Progenitor cell of endocrine pancreas (in vitro differentiated cells): Measurements from ENCODE around the gene DYNC1H1. TPM values are rescaled to one million over a fixed set of nuclear protein-coding genes. Genes with fewer than 3 reads are reported as not detected.

Experiments
- DNase-seq: peaks from one replicate; pipeline ENCODE4 v3.0.0; 2021; ENCODE audit warnings: low spot score; ENCODE audit not compliant: unreplicated experiment
- H3K27ac Mint-ChIP-seq: 2 replicates; pipeline ENCODE4 v1.8.0; 2021; ENCODE audit warnings: mild to moderate bottlenecking, moderate library complexity, mixed read lengths
- H3K27me3 Mint-ChIP-seq: 2 replicates; pipeline ENCODE4 v1.8.0; 2021; ENCODE audit warnings: mixed read lengths
- H3K36me3 Mint-ChIP-seq: 2 replicates; pipeline ENCODE4 v1.8.0; 2022; ENCODE audit warnings: mixed read lengths; ENCODE audit not compliant: insufficient read depth
- H3K4me1 Mint-ChIP-seq: 2 replicates; pipeline ENCODE4 v1.8.0; 2021; ENCODE audit warnings: low read depth, mixed read lengths
- H3K4me3 Mint-ChIP-seq: 2 replicates; pipeline ENCODE4 v1.8.0; 2021; ENCODE audit warnings: low read depth, mild to moderate bottlenecking, moderate library complexity, mixed read lengths
- H3K9me3 Mint-ChIP-seq: 2 replicates; pipeline ENCODE4 v1.8.0; 2021; ENCODE audit warnings: low read depth, mixed read lengths
- CTCF ChIP-seq: fragments of 200-600 bp; sonication (generic); IDR thresholded peaks from one replicate; pipeline ENCODE4 v1.5.0; 2021; ENCODE audit warnings: antibody characterized with exemption, mild to moderate bottlenecking; ENCODE audit not compliant: unreplicated experiment
- total RNA-seq: library from RNA; stranded (reverse); gene quantifications from 2 replicates; pipeline ENCODE4 v1.2.1, GENCODE V29; 2021

The DYNC1H1 gene
- total RNA-seq, 1 donor from 2014 or later = 501 TPM

GRCh38 chr14:102056694-102057442 lies 92.5 kb downstream of the DYNC1H1 start:
- Mint-ChIP-seq H3K36me3 (peaks cover 21% of the 10 kb centered on the region), H3K27me3 (no peaks in the 10 kb centered on the region), H3K27ac (peak overlapping the region; percentile 67), H3K9me3 (no peaks in the 10 kb centered on the region), H3K4me1 (peaks cover 15% of the 10 kb centered on the region), H3K4me3 (no peak overlapping the region)
- no peak for TF ChIP-seq CTCF
- no peak for DNase-seq

GRCh38 chr14:102057480-102058114 lies 93.2 kb downstream of the DYNC1H1 start:
- no peak for DNase-seq
- Mint-ChIP-seq H3K4me1 (peaks cover 15% of the 10 kb centered on the region), H3K27me3 (no peaks in the 10 kb centered on the region), H3K9me3 (no peaks in the 10 kb centered on the region), H3K27ac (no peak overlapping the region), H3K36me3 (peaks cover 17% of the 10 kb centered on the region), H3K4me3 (no peak overlapping the region)
- no peak for TF ChIP-seq CTCF

- H3K27ac Mint-ChIP-seq = peak overlapping the region; percentile 35
- TF ChIP-seq CTCF = no peak
- H3K4me3 Mint-ChIP-seq = no peak overlapping the region
Measured at GRCh38 chr14:102058146-102058545, 93.8 kb downstream of the DYNC1H1 start.

GRCh38 chr14:102058961-102059360 lies 94.6 kb downstream of the DYNC1H1 start:
- Mint-ChIP-seq H3K9me3 (no peaks in the 10 kb centered on the region), H3K36me3 (peaks cover 11% of the 10 kb centered on the region), H3K4me1 (peaks cover 17% of the 10 kb centered on the region), H3K4me3 (no peak overlapping the region), H3K27ac (no peak overlapping the region), H3K27me3 (no peaks in the 10 kb centered on the region)
- no peak for DNase-seq
- TF ChIP-seq CTCF = no peak

More at GRCh38 chr14:102058146-102058545, 93.8 kb downstream of the DYNC1H1 start:
- Mint-ChIP-seq H3K4me1 (peaks cover 15% of the 10 kb centered on the region), H3K36me3 (peaks cover 15% of the 10 kb centered on the region), H3K27me3 (no peaks in the 10 kb centered on the region), H3K9me3 (no peaks in the 10 kb centered on the region)
- DNase-seq = no peak

GRCh38 chr14:102063109-102063807 lies 98.9 kb downstream of the DYNC1H1 start:
- H3K27ac Mint-ChIP-seq = no peak overlapping the region
- no peaks in the 10 kb centered on the region for H3K36me3 Mint-ChIP-seq

More at GRCh38 chr14:102063109-102063807, 98.9 kb downstream of the DYNC1H1 start:
- peak; percentile 49 for TF ChIP-seq CTCF
- Mint-ChIP-seq H3K4me3 (no peak overlapping the region), H3K27me3 (no peaks in the 10 kb centered on the region), H3K4me1 (peaks cover 10% of the 10 kb centered on the region), H3K9me3 (no peaks in the 10 kb centered on the region)
- peak; percentile 42 for DNase-seq
